Activated CD4-positive, alpha-beta T cell treated with anti-CD3 and anti-CD28 coated beads, Interleukin-2, amount 10 ng/mL, durations not matched to agents 7 days and 5 days (primary cell): ENCODE results near the gene ASB8. TPM values are rescaled to one million over a fixed set of nuclear protein-coding genes. Genes with fewer than 3 reads are reported as not detected.

Experiments used
- CTCF ChIA-PET: fragments of 350-600 bp; sonication (Branson Sonifier 250); formaldehyde crosslinking; loops from one replicate; lab custom pipeline; 2021; ENCODE audit warnings: antibody characterized with exemption; lab: Charles Lee
- POLR2A ChIA-PET: fragments of 350-600 bp; sonication (Branson Sonifier 250); formaldehyde crosslinking; loops from one replicate; lab custom pipeline; 2021; ENCODE audit warnings: antibody characterized with exemption; lab: Charles Lee
- DNase-seq: peaks from one replicate; pipeline ENCODE4 v3.0.0-alpha.2; 2020
- H3K27ac Mint-ChIP-seq: one replicate; pipeline ENCODE4 v1.8.0; 2021; ENCODE audit warnings: mild to moderate bottlenecking, moderate library complexity, mixed read lengths
- H3K27me3 Mint-ChIP-seq: one replicate; pipeline ENCODE4 v1.8.0; 2021; ENCODE audit warnings: mixed read lengths
- H3K36me3 Mint-ChIP-seq: one replicate; pipeline ENCODE4 v1.8.0; 2021; ENCODE audit warnings: low read depth, mixed read lengths
- H3K4me1 Mint-ChIP-seq: one replicate; pipeline ENCODE4 v1.8.0; 2021; ENCODE audit warnings: mixed read lengths
- H3K4me3 Mint-ChIP-seq: one replicate; pipeline ENCODE4 v1.8.0; 2021; ENCODE audit warnings: mild to moderate bottlenecking, moderate library complexity, mixed read lengths
- H3K9me3 Mint-ChIP-seq: one replicate; pipeline ENCODE4 v1.8.0; 2021; ENCODE audit warnings: mixed read lengths
- total RNA-seq, 2 experiments: library from RNA; stranded (reverse); gene quantifications; one replicate each; pipeline ENCODE4 v1.2.3, GENCODE V29; 2021

The ASB8 gene
- total RNA-seq, 2 experiments from 2014 or later = 44.7 to 46.4 TPM

- Mint-ChIP-seq H3K4me1 (peaks cover 23% of the 10 kb centered on the region), H3K27ac (no peak overlapping the region), H3K4me3 (no peak overlapping the region), H3K9me3 (no peaks in the 10 kb centered on the region), H3K36me3 (no peaks in the 10 kb centered on the region), H3K27me3 (peaks cover 56% of the 10 kb centered on the region)
- POLR2A ChIA-PET = no interaction called here
- CTCF ChIA-PET = interaction anchor here (1.2 kb wide), 1 partner anchor 244 kb away, joined by 3 read pairs; no protein-coding TSS in a partner anchor
- DNase-seq = no peak
Observed at GRCh38 chr12:48180424-48180823, 23.1 kb upstream of the ASB8 start.

GRCh38 chr12:48179466-48179865 lies 22.2 kb upstream of the ASB8 start:
- no peaks in the 10 kb centered on the region for H3K9me3 Mint-ChIP-seq
- peaks cover 27% of the 10 kb centered on the region for H3K4me1 Mint-ChIP-seq
- CTCF ChIA-PET = interaction anchor here (1.2 kb wide), 1 partner anchor 243 kb away, joined by 3 read pairs; no protein-coding TSS in a partner anchor
- peaks cover 46% of the 10 kb centered on the region for H3K27me3 Mint-ChIP-seq
- no peak for DNase-seq
- no peak overlapping the region for H3K27ac Mint-ChIP-seq
- POLR2A ChIA-PET = no interaction called here
- H3K4me3 Mint-ChIP-seq = no peak overlapping the region
- H3K36me3 Mint-ChIP-seq = no peaks in the 10 kb centered on the region

- Mint-ChIP-seq H3K36me3 (no peaks in the 10 kb centered on the region), H3K27me3 (peaks cover 41% of the 10 kb centered on the region), H3K27ac (no peak overlapping the region), H3K9me3 (no peaks in the 10 kb centered on the region), H3K4me3 (no peak overlapping the region), H3K4me1 (peaks cover 20% of the 10 kb centered on the region)
- CTCF ChIA-PET = no interaction called here
- POLR2A ChIA-PET = no interaction called here
- no peak for DNase-seq
Observed at GRCh38 chr12:48177982-48178381, 20.7 kb upstream of the ASB8 start.

- no peak for DNase-seq
- H3K4me1 Mint-ChIP-seq = peaks cover 14% of the 10 kb centered on the region
- H3K4me3 Mint-ChIP-seq = no peak overlapping the region
- ChIA-PET POLR2A (no interaction called here), CTCF (interaction anchor here (1.0 to 1.4 kb wide), 2 partner anchors 19 to 311 kb away, joined by 3 to 4 read pairs; partner anchors contain the start of gene ASB8)
- no peaks in the 10 kb centered on the region for H3K36me3 Mint-ChIP-seq
- H3K27me3 Mint-ChIP-seq = peaks cover 32% of the 10 kb centered on the region
- H3K27ac Mint-ChIP-seq = no peak overlapping the region
- no peaks in the 10 kb centered on the region for H3K9me3 Mint-ChIP-seq
Observed at GRCh38 chr12:48176417-48176751, 19.1 kb upstream of the ASB8 start.

- Mint-ChIP-seq H3K4me1 (peaks cover 14% of the 10 kb centered on the region), H3K4me3 (peak overlapping the region; percentile 11), H3K36me3 (no peaks in the 10 kb centered on the region), H3K27ac (peak overlapping the region; percentile 52), H3K27me3 (peaks cover 27% of the 10 kb centered on the region), H3K9me3 (no peaks in the 10 kb centered on the region)
- ChIA-PET POLR2A (no interaction called here), CTCF (interaction anchor here (1.0 to 1.4 kb wide), 2 partner anchors 18 to 311 kb away, joined by 3 to 4 read pairs; partner anchors contain the start of gene ASB8)
- DNase-seq = no peak
Observed at GRCh38 chr12:48175613-48176416, 18.5 kb upstream of the ASB8 start.

- Mint-ChIP-seq H3K9me3 (no peaks in the 10 kb centered on the region), H3K4me3 (no peak overlapping the region), H3K36me3 (no peaks in the 10 kb centered on the region), H3K27ac (no peak overlapping the region), H3K4me1 (no peaks in the 10 kb centered on the region), H3K27me3 (peaks cover 9% of the 10 kb centered on the region)
- ChIA-PET CTCF (no interaction called here), POLR2A (no interaction called here)
- DNase-seq = no peak
Observed at GRCh38 chr12:48169011-48169410, 11.7 kb upstream of the ASB8 start.

GRCh38 chr12:48165089-48165981 lies 8.0 kb upstream of the ASB8 start:
- DNase-seq = peak; percentile 78
- H3K36me3 Mint-ChIP-seq = no peaks in the 10 kb centered on the region
- POLR2A ChIA-PET = no interaction called here
- peaks cover 4% of the 10 kb centered on the region for H3K4me1 Mint-ChIP-seq
- H3K27ac Mint-ChIP-seq = no peak overlapping the region
- peaks cover 16% of the 10 kb centered on the region for H3K27me3 Mint-ChIP-seq
- no peak overlapping the region for H3K4me3 Mint-ChIP-seq
- CTCF ChIA-PET = interaction anchor here (0.8 to 1.2 kb wide), 4 partner anchors 9 to 32 kb away, joined by 3 to 4 read pairs (median 4); partner anchors contain the start of gene CCDC184
- H3K9me3 Mint-ChIP-seq = no peaks in the 10 kb centered on the region

GRCh38 chr12:48164451-48164850 lies 7.1 kb upstream of the ASB8 start:
- Mint-ChIP-seq H3K9me3 (no peaks in the 10 kb centered on the region), H3K27ac (no peak overlapping the region), H3K27me3 (peaks cover 16% of the 10 kb centered on the region), H3K4me3 (no peak overlapping the region), H3K4me1 (peaks cover 4% of the 10 kb centered on the region), H3K36me3 (no peaks in the 10 kb centered on the region)
- no peak for DNase-seq
- CTCF ChIA-PET = interaction anchor here (1.1 kb wide), 1 partner anchor 10 kb away, joined by 4 read pairs; no protein-coding TSS in a partner anchor
- POLR2A ChIA-PET = no interaction called here

- DNase-seq = no peak
- ChIA-PET POLR2A (no interaction called here), CTCF (no interaction called here)
- Mint-ChIP-seq H3K27me3 (peaks cover 16% of the 10 kb centered on the region), H3K36me3 (no peaks in the 10 kb centered on the region), H3K9me3 (peaks cover under 1% of the 10 kb centered on the region), H3K4me1 (peaks cover 7% of the 10 kb centered on the region), H3K27ac (no peak overlapping the region), H3K4me3 (no peak overlapping the region)
Observed at GRCh38 chr12:48163150-48163747, 5.9 kb upstream of the ASB8 start.

- peaks cover 2% of the 10 kb centered on the region for H3K36me3 Mint-ChIP-seq
- peaks cover 11% of the 10 kb centered on the region for H3K27me3 Mint-ChIP-seq
- peaks cover 2% of the 10 kb centered on the region for H3K9me3 Mint-ChIP-seq
- H3K4me3 Mint-ChIP-seq = no peak overlapping the region
- H3K4me1 Mint-ChIP-seq = peaks cover 24% of the 10 kb centered on the region
- CTCF ChIA-PET = interaction anchor here (1.3 kb wide), 1 partner anchor 9 kb away, joined by 3 read pairs; no protein-coding TSS in a partner anchor
- POLR2A ChIA-PET = no interaction called here
- no peak overlapping the region for H3K27ac Mint-ChIP-seq
- no peak for DNase-seq
Observed at GRCh38 chr12:48160807-48161206, 3.5 kb upstream of the ASB8 start.

- Mint-ChIP-seq H3K27me3 (peaks cover 9% of the 10 kb centered on the region), H3K4me3 (no peak overlapping the region), H3K27ac (no peak overlapping the region), H3K36me3 (peaks cover 2% of the 10 kb centered on the region), H3K9me3 (peaks cover 2% of the 10 kb centered on the region), H3K4me1 (peaks cover 25% of the 10 kb centered on the region)
- no peak for DNase-seq
- POLR2A ChIA-PET = interaction anchor here (0.6 to 0.7 kb wide), 2 partner anchors 184 to 437 kb away, joined by 3 to 5 read pairs; no protein-coding TSS in a partner anchor
- CTCF ChIA-PET = interaction anchor here (0.7 to 1.3 kb wide), 2 partner anchors 8 to 420 kb away, joined by 3 read pairs; no protein-coding TSS in a partner anchor
Observed at GRCh38 chr12:48160046-48160445, 2.7 kb upstream of the ASB8 start.

- Mint-ChIP-seq H3K4me3 (peak overlapping the region; percentile 96), H3K27me3 (peaks cover 1% of the 10 kb centered on the region), H3K4me1 (peaks cover 37% of the 10 kb centered on the region), H3K9me3 (peaks cover 2% of the 10 kb centered on the region), H3K36me3 (peaks cover 13% of the 10 kb centered on the region), H3K27ac (peak overlapping the region; percentile 97)
- ChIA-PET CTCF (interaction anchor here (0.7 to 2.0 kb wide), 13 partner anchors 12 to 416 kb away, joined by 3 to 9 read pairs (median 3); no protein-coding TSS in a partner anchor), POLR2A (interaction anchor here (0.6 to 1.8 kb wide), 2 partner anchors 10 to 53 kb away, joined by 3 to 9 read pairs; partner anchors contain the start of gene SENP1)
- no peak for DNase-seq
Observed at GRCh38 chr12:48157889-48158370, 615 bp upstream of the ASB8 start.
